Cardiac fibroblast (primary cell): ENCODE data around the gene FRMD4B.
A peak's percentile ranks its signal among the peaks of the same experiment; 100 is the strongest.

ENCODE experiments used
- DNase-seq, 2 donors: peaks; one replicate each; pipeline versions ENCODE4 v3.0.0 to v3.0.0-alpha.2; 2010; ENCODE audit warnings: low read depth in 2 of 2
- H3K4me3 ChIP-seq, 2 donors: replicated peaks in 1 of 2; 1 replicate in 1 of 2; 2 replicates in 1 of 2; pipeline ENCODE4 v1.5.1; 2011; ENCODE audit warnings: low read depth in 2 of 2, low read length in 2 of 2, mild to moderate bottlenecking in 2 of 2, moderate library complexity in 1 of 2
- CTCF ChIP-seq: IDR thresholded peaks from one replicate; pipeline ENCODE4 v1.5.1; 2011; ENCODE audit warnings: low read depth, mild to moderate bottlenecking, low read length, inconsistent platforms

Gene FRMD4B

DNA sequence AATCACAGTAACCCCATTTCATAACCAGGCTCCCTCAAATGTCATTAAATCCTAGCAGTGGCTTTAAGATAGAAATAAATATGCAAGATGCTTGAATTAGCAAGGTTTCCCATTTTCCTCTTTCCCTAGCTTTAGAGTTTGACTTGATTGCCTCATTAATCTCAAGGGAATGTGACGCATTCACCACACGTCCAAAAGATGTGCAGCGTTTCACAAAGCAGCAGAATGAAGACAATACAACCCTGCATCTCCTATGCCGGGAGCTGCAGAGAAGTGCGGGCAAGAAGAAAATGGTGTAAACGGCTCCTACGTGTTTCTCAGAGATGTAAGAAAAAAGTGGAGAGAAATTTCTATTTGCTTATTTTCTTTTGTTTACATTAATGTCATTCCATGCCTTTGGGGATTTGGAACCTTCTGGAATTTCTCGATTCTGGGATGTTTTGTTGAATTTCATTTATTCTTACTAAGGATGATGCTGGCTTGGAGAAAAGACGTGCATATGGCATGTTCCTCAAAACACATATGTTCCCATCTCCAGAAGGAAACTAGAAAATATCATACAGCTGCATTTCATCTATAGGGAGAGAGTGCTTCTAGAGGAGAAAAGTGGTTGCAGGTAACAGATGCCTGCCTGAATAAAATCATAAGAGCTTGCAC, 27.8 kb upstream of the FRMD4B start:
- no peak for DNase-seq
- H3K4me3 ChIP-seq, result no peak overlapping the region
- TF ChIP-seq CTCF, result no peak

DNA sequence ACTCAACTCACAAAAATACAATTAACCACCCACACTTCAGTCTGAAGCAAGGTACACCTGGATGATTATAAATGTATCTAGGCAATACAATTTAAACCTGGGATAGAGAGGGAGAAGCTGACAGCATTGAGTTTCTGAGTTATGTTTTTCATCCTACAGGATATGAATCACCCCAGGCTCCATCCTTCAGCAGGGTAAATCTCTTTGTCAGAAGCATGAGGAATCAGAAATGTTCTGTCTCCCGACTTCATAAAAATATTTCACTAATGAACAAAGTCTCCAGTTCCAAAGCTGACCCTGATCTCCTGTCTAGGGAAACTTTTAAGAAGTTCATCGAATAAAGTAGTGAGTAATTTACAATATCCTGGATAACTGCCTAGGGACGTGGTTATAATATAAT, 25.5 kb upstream of the FRMD4B start:
- TF ChIP-seq CTCF, result no peak
- peak; percentile 35 to 67 for DNase-seq
- H3K4me3 ChIP-seq, result no peak overlapping the region

DNA sequence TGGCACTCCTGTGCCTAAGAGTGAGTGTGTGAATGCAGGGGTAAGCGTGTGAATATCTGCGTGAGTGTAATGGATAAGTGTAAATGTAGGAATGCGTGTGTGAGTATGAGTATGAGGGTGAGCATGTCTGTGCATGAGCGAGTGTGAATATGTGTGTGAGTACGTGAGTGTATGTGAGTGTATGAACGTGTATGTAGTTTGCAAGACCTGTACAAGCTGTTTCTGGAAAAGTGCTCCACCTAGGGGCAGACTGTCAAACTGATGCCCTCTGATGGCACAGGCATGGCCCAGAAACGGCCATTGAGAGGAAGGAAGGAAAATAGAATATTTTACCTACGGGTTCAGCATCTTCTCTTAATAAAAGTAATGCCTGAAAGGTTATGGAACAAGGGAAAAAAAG, 24.4 kb upstream of the FRMD4B start:
- TF ChIP-seq CTCF, result peak; percentile 90
- peak; percentile 75 to 79 for DNase-seq
- H3K4me3 ChIP-seq, result no peak overlapping the region

DNA sequence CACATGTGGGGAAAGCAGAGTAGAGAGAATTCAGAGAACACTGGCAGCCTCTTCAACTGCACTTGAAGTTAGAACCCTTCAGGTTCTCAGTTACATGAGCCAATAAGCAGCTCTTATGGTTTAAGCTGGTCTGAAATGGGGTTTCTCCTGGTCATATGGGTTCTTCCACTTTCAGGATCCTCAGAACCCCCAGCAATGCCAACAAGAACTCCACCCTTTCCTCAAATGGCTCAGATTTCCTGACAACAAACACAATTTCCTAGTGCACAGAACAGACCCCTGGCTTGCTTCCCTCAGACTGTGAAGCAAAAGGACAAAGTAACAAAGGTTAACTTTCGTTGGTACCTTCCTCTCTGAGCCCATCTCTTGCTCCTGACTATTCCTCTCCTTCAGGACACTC, 23.9 kb upstream of the FRMD4B start:
- H3K4me3 ChIP-seq, result no peak overlapping the region
- no peak for TF ChIP-seq CTCF
- DNase-seq, result no peak

DNA sequence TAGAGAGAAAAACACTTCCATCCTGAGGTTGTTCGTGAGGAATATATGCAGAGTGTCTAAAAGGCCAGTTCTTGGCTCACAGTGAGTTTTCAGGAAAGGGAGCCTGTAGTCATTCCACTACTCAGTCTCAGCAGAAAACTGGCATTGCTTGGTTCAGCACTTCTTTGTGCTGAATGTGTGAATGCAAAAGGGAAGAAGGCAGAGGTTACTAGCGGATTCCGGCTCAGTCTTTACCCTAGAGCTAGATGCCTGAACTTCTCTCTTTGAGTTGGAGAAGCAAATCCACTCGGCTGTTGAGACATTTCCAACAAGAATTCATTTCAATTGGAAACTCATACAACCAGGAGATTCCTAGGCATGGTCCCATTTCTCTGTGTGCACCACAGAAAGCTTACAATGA, 23.1 kb upstream of the FRMD4B start:
- TF ChIP-seq CTCF, result no peak
- no peak overlapping the region for H3K4me3 ChIP-seq
- DNase-seq, result no peak

DNA sequence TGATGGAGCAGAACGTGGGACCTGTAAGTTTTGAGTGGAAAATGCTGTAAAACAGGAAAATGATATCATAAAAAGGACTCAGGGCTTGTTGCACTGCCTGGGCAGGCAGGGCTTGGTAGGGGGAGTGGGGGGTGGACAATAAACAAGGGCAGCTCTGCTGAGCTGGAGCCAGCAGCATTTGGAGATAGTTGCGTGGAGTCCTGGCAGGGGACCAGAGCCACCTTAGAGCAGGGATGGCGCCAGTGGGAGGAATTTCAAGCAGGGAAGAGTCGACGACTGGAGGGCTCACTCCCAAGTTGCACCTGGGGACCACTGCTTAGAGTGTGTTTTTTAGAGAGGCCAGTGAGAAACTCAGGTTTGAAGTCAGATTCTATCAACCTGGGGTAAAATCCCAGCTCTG, 22.7 kb upstream of the FRMD4B start:
- TF ChIP-seq CTCF, result no peak
- H3K4me3 ChIP-seq, result no peak overlapping the region
- no peak for DNase-seq

- no peak for TF ChIP-seq CTCF
- no peak for DNase-seq
- no peak overlapping the region for H3K4me3 ChIP-seq
Measured at GRCh38 chr3:69407908-69408307, 22.0 kb upstream of the FRMD4B start.
